GM04503 (cell line): ENCODE data around the gene CRIM1.

Experiments
- DNase-seq: peaks from one replicate; pipeline ENCODE4 v3.0.0-alpha.2; 2012; ENCODE audit warnings: low read depth

CRIM1 gene

DNA sequence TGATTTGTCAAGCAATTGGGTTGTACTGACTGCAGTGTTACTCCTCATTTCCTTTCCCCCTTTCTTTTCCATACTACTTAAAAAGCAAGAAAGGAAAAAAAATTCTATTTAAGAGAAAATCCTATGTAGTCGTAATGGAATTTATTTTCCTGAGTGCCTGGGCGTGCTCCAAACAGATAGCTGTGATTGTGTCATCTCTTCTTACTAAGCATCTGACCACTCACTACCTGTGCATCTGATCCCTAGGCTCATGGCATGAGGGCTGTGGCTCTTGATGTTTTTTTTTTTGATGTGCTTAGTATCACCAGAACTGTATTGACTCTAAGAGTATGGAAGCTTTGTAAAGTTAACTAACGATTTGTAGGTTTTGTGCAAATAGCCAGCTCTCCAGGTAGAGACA lies 19.0 kb downstream of the CRIM1 start:
- no peak for DNase-seq

DNA sequence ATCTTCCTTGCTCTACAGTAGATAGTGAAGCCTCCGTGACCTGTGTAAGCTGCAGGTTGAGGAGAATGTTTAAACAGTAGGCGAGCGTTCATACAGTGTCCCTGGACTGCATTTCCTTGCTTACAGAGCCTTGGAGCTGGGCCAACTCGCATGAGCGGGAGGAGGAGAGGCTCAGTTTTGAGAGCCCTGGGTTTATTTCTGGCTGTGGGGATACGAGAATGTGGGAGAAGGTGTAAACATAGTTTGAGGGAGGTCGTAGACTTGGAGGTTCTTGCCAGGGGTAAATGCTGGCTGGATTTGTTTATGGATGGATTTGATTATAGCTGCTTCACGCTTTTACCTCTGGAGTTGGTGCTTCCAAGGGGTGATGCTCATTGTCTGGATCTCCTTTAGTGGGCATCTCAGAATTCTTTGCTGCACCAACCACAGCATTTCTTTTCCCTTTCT lies 20.8 kb downstream of the CRIM1 start:
- DNase-seq, result no peak

DNA sequence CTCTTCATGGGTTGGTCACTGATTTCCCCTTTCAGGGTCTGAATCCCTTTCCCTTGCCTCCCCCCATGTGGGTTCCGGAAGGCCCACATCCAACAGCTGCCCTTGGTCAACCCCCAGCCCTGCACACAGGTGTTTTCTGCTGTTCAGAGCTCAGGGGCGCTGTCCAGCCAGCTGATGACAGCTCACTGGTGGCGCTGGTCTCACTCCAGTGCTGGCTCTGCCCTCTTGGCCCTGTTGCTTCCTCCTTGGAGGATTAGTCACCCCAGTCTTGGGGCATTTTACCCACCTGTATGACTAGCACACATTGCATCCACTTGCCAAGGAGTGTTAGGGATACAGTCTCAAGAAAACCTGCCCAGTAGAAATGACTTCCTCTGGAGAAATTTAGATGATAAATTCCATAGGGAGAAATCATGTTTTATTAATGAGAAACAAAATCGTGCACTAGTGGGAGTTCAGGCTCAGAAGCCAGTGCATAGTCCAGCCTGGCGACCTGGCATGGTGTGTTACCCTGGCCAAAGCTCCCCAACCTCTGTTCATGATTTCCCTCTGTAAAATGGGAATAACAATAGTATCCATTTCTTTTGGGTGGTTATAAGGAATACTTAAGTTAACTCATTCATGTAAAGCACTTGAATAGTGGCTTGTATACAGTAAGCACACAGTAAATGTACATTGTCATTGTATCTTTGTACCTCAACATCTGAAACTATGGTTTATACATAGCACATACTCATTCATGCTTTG lies 21.6 kb downstream of the CRIM1 start:
- no peak for DNase-seq

DNA sequence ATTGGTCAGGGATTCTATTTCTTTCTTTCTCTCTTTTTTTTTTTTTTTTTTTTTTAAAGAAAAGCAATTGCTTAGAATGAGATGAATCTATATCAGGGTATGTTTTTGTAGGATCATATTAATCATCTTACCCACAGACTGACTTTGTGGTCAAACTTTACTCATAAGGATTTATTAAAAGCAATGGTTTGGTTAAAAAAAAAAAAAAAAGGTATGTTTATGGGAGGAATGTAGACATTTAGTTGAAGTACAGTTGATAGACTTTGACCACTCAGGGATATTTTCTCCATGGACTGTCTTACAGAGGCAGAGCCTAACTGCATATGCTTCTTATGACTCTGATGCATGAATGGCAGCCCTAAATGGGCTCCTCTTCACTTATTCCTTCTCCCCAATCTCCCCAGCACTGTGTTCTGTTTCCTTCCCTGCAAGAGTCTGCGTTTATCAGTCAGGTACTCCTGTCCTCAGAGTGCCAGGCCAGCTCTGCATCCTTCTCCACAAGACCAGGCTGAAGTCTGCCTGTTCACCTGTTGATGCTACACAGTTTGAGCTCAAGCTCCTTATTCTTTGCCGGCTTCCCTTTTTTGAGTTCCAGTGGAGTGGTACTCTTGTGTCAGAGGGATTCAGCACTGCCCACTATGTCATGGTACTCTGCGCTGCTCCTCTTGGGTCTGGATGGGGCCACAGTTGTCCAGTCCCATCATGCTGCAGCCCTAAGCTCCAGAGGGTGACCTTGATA lies 24.3 kb downstream of the CRIM1 start:
- DNase-seq, result no peak

DNA sequence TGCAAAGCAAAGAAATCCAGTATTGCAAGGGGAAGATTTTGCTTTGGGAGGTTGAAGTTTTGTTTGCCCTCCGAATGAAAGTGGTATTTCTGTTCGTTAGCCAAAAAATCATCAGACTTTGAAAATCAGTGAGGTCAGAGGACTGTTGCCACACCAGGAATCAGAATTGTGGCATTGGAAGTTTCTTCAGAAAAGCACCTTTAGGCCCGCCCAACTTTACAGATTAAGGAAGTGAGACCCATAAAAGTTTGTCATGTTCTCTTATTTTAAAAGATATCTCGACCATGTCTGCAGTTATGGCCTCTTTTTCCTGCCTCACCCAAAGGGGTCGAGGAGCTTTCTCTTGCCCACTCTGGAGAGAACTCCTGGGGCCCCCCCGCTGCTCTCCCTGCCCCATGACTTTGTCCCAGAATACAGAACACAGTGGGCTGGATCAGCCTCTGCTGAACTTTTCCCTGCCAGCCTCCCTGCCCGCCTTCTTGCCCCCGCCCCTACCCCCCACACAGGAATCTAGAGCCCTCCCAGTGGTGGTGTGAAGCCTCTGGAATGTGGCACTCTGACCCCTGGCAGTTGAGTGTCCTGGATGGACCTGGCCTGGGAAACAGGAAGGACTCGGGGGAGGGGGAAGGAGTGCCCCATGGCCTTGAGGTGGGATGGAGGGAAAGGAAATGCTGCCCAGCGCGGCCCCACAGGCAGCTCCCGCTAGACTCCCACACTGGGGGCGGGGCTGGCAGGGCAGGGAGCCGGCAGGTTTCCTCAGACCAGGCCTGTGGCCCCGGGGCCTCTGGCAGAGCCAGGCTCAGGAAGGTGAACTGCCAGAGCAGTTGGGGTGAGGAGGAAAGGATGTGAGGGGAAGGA lies 25.3 kb downstream of the CRIM1 start:
- DNase-seq, result no peak

DNA sequence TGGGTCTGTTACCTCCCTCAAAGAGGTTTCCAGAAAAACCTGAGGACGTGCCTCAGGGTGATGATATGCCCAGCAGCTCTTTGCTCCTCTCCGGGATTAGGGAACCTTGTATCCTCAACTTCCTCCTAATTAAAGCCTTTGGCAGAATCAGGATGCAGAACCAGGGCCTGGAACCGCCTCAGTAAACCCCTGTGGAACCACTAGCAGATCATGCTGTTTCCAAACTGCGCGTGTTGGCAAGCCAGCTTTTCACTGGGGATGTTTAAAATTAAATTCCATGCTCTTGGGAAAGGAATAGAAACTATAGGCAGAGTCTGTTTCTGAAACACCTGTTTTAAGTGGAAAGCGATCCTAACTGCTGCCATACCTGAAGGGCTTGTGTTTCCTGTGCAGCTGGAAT lies 26.4 kb downstream of the CRIM1 start:
- no peak for DNase-seq

DNA sequence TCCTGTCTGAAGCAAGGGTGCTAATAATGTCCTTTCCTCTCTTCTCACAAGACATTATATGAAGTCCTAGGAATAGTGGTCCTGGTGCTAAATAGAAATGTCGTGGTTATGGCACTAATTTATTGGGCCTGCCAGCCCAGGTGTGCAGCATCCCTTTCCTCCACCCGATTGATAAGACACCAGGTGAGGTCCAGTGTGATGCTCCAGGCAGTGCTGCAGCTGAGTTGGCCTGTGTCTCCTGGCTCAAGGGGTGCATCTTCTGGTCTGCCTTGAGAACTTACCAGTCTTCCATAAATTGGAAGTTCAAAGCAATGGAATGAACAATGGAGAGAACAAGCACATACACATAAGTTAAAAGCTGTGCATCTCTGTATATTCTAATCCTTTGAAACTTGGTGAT lies 26.9 kb downstream of the CRIM1 start:
- DNase-seq, result no peak

DNA sequence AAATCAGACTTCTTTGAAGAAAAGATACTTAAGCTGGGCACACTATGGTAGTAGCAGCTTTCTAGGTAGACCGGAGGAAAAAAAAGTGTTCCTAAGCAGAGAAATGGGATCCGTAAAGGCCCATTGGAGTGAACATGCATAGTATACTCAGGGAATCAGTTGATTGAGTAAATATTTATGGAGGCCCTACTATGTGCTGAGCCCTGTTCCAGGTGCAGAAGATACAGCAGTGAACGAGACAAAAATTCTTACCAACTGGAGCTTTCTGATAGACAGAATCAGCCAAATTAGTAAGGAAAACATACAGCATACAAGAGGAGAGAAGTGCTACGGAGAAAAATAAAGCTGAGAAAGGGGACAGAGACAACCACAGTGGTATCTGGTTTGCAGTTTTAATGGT lies 28.1 kb downstream of the CRIM1 start:
- no peak for DNase-seq

DNA sequence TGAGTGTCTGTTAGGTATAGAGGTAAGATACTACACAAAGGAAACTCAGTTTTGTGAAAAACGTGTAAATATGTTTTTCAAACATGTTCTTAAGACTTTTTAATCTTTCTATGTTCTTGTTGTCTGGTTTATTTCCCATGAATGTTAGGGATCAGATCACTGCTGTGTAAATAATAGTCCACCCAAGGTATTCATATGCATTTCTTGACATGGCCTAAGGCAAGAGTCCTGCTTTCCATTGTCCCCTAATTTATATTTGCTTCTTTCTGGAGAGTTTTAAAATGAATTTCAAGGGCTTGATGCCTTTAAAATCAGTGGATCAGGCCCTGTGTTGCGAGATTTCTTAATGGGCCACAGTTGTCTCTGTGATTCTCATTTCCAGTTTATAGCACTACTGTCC lies 28.9 kb downstream of the CRIM1 start:
- no peak for DNase-seq

DNA sequence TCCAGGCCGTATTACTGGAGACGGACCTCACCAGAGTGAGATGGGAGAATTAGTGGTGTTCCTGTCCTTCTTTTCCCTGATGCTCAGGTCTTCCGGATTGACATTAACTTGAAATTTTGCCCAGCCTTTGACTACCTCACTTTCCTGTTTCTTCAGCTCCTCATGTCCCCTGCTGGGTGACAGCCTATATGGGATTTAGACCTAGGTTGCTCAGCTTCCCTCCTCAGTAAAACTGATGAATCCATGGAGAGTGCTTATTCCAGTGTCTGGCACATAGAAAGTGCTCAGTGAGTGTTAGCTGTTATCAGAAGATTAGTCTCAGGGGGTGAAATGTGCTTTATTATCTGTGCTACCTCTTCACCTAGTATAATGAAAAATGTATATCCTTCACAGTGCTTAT lies 30.0 kb downstream of the CRIM1 start:
- no peak for DNase-seq

DNA sequence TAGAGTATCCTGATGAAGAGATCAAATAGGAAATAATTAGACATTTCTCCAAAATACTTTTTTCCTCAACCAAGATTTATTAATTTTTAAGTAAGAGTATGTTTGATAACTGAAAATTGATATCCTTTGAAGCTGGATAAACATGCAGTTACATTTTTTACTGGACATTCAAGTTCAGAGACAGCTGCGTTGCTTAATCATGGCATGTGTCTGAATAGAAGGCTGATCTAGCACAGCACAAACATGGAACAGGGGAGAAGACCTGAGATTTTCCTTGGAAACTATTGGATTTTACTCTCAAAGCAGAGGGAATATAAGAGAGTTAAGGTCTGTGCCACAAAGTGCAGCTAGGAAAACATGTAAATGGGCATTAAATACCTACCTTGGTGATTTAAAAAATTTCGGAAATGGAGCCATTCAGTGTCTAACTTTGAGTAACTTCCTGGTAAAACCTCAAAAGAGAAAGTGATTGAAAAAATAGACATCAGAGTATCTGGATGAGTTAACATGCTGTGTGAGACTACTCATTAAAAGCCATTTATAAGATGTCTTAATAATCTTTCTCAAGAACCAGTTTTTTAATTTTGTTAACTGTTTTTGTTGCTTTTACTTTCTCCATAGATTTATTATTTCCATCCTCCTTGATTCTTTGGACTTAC lies 31.8 kb downstream of the CRIM1 start:
- no peak for DNase-seq

DNA sequence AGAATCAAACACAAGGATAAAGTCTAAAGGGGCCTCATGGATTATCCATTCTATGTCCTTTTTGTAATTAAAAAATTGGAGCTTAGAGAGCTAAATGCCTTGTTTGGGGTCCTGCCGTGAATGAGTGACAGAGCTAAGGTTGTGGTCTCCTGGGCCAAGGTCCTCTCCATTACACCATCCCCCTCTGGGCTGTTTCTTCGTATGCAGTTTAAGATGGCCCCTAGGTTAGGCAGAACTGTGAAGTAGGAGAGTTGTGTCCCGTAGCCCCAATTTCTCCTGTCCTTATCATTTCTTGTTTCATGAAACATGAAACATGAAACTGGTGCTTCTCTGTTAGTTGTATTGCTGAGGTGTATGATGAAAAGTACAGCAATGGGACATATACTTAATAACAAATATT lies 32.9 kb downstream of the CRIM1 start:
- no peak for DNase-seq

DNA sequence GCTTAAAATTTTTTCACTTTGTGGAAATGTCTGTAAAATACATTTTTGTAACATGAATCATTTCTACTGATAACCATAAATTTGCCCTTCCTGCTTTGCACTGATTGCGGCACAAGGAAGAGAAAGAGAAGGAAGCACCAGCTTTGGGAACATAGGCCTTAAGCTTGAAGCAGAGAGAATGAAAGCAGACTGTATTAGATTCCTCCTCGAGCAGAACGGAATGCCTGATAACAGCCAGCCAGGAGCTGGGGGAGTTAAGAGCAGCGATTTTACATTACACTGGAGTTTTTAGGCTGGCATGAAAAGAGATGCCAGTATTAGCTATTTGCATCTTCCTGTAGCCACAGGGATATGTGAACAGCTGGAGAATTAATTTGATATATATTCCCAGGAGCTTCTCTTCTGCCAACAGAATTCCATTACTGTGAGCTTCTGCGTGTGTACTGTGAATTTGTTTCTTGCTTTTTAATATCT lies 33.5 kb downstream of the CRIM1 start:
- no peak for DNase-seq

DNA sequence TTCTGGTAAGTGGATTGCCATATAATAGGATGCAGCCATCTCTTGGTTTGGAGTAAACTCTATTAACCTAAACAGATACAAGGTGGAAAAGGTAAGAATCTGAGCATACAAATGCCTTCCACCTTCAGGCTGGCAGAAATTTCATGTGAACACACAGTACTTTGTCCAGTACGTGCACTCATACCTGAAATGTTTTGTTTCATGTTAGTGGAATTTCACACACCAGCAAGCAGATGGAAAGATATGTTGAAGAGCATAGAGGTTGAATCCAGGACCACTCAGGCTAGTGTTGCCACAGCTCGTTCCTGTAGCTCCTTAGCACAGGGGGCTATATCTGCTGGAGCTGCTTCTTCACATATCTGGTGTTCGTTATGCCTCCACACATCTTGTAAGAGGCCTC lies 34.0 kb downstream of the CRIM1 start:
- no peak for DNase-seq

DNA sequence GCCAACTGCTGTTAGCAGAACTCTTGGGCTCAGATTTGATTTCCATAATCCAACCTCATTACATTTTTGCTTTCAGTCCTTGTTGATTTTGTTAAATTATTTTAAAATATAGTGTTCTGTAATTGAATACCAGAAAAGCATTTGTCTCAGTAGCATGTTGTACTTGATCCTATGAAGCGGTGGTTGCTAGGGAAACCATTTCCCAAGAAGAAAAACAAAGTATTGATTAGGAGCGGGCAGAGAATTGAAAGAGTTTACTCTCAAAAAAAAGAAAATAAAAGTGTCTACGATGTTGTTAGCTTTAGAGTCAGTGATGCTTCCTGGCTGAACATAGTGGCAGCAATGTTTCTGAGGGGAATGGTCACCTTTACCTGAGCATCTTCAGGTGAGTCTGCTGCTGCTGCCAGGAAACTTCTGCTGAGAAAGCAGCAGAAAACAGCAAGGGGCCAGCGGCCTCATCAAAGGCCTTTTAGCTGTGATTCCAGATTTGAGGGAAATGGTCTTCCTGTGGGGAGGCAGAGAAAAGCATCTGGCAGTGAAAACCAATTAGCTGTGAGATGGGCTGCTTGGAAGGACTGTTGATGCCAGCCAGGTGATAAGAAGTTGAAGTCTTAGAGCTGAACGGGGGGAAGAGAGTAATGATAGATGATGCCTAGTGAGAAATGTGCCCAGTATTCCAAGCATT lies 37.1 kb downstream of the CRIM1 start:
- no peak for DNase-seq

DNA sequence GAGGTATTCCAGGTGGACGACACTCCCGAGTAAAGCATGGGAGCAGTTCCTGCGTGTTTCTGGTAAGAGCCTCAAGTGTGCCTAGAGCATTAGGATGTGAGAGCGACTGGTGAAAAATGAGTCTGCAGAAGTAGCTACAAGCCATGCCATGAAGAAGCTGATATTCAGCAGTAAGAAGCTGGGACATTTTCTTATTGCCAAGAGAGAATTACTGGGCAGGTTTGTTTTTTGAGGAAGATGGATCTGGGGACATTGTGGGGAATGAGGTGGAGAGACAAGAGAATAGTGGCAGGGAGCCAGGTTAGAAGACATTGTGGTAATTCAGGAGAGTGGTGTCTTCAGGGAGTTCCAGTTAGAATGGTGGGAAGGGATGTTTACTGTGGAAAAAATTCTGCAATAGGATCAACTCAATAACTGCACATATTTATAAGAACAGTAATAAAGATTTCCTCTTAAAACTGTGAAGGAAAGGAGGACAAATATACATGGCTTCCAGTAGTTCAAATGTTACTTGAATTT lies 38.2 kb downstream of the CRIM1 start:
- DNase-seq, result no peak

DNA sequence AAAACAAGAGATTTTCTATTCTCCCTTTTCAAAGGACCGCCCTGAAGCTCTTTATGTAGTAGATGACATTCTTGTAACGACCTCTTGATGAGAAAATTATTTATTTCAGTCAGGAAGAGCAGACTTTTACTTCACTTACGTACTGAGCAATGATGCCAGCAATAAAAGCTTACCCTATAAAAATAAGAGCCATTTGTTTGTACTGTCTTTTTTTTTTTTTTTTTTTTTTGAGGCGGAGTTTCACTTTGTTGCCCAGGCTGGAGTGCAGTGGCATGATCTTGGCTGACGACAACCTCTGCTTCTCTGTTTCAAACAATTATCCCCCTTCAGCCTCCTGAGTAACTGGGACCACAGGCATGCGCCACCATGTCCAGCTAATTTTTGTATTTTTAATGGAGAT lies 39.2 kb downstream of the CRIM1 start:
- no peak for DNase-seq

DNA sequence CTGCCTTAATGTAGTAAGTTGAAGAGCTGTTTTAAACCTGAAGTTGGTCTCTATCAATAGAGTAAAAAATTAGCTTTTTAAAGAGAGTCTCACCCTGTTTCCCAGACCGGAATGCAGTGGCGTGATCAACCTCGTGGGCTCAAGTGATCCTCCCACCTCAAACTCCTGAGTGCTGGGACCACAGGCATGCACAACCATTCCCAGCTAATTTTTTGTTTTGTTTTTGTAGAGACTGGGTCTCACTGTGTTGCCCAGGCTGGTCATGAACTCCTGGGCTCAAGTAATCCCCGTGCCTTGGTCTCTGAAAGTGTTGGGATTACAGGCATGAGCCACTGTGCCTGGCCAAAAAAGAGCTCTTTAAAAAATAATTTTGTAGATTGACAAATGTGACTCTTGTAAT lies 40.3 kb downstream of the CRIM1 start:
- DNase-seq, result no peak

DNA sequence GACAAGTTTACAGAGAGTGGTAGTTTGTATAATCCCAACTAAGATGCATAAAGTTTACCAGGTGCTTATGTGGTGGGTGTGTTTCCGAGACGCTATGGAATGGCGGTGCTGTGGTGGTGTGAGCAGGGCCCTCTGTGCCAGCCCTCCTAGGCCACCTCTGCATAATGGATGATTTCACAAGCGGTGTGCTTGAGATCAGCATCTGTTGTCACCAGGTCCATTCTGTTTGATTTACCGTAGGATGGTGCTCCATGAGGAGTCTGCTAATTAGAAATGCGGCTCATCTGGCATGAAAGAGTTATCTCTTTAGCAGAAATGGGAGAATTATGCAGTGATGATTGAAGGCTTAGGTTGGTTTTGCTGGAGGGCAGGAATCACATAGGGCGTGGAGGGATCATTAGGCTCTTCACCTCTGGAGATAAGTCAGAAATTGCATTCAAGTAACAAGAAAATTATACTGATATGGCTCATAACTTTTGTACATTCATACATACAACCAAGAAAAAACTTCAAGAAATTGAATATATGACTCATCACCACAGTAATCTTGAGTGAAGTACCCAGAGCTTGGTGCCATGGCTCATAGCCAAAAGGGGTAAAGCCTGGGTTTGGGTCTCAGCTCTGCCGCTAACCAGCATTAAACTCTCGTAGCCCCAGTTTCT lies 41.4 kb downstream of the CRIM1 start:
- DNase-seq, result no peak

DNA sequence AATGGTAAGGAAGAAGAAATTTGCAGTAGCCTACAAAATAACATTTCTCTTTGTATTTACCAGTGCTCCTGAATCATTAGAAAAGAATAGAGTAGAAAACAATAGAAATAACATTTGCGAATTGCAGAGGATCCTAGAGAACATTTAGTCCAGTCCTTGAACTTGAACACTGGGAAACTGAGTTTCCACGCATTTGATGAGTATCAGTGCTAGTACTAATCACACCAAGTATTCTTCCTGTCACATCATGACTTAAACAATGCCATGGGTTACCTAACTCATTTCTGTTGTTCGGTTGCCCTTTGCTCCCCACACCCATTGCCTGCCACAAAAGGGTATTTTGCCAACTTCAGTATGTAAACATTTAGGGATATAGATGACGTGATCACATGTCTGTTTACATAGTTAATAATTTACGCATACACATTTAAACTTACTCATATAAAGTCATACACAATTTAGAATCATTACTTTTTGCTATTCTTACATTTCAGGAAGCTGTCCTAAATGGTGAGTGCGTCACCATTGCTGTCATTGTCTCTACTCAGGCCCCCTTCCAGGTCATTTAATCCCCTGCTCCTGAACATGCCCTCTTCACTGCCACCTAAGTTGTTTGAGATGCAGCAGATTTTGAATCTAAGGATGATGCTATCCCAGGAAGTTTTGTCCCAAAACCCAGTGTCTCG lies 42.3 kb downstream of the CRIM1 start:
- DNase-seq, result no peak
